GM12878 (cell line): ENCODE data around the gene CCDC190. TPM values are rescaled to one million over a fixed set of nuclear protein-coding genes. Genes with fewer than 3 reads are reported as not detected.

Source experiments
- ATAC-seq: fragments of 200-7000 bp; cut with Tn5 transposase; 3 replicates; pipeline ENCODE4 v1.9.1; 2020; ENCODE audit warnings: mild to moderate bottlenecking, moderate library complexity
- BruUV-seq: library from RNA; stranded (reverse); fragments of 400-500 nt; replicated peaks from 2 replicates; lab custom pipeline; 2021; lab: Mats Ljungman, UMichigan
- CTCF ChIA-PET: fragments of 300-600 bp; sonication (Branson Sonifier 250); formaldehyde crosslinking; extraction: SDS; loops from one replicate; lab custom pipeline; 2021; ENCODE audit warnings: inconsistent platforms; lab: Yijun Ruan, JAX
- POLR2A ChIA-PET: fragments of 350-600 bp; formaldehyde crosslinking; extraction: SDS; loops from one replicate; lab custom pipeline; 2021; ENCODE audit warnings: inconsistent platforms; lab: Charles Lee
- RAD21 ChIA-PET: fragments of 300-600 bp; sonication (Branson Sonifier 250); formaldehyde crosslinking; loops from one replicate; lab custom pipeline; 2023; ENCODE audit warnings: antibody characterized with exemption; ENCODE audit not compliant: unreplicated experiment; lab: Charles Lee
- SMC1A ChIA-PET: fragments of 300-600 bp; sonication (Branson Sonifier 250); formaldehyde crosslinking; loops from one replicate; lab custom pipeline; 2023; ENCODE audit not compliant: unreplicated experiment, uncharacterized antibody; lab: Charles Lee
- DNase-seq: peaks from one replicate; pipeline ENCODE4 v3.0.0-alpha.2; 2011; ENCODE audit warnings: low read depth, low spot score
- FAIRE-seq: peaks from 3 replicates; lab custom pipeline; 2011; peaks lifted over from hg19 to GRCh38; lab: Jason Lieb, UNC
- H2AFZ ChIP-seq: 2 replicates; pipeline ENCODE4 v1.6.0; 2011; ENCODE audit warnings: low read depth, low read length, control low read depth; ENCODE audit not compliant: control insufficient read depth
- H3K27ac ChIP-seq: 2 replicates; pipeline ENCODE4 v1.5.1; 2011; ENCODE audit warnings: control low read depth; ENCODE audit not compliant: control insufficient read depth, insufficient read depth
- H3K27me3 ChIP-seq, 2 experiments: replicated peaks in 1 of 2; 2 replicates each; pipeline versions ENCODE4 v1.6.0 to v1.6.1; 2011; ENCODE audit warnings: low read length in 1 of 2; ENCODE audit not compliant: control insufficient read depth in 2 of 2, insufficient read depth in 2 of 2
- H3K36me3 ChIP-seq, 2 experiments: 2 replicates each; pipeline ENCODE4 v1.5.1; 2011; ENCODE audit warnings: low read length in 1 of 2; ENCODE audit not compliant: control insufficient read depth in 2 of 2, insufficient read depth in 2 of 2
- H3K4me1 ChIP-seq: 2 replicates; pipeline ENCODE4 v1.6.1; 2011; ENCODE audit warnings: mild to moderate bottlenecking, low read length, moderate library complexity, mixed read lengths; ENCODE audit not compliant: control insufficient read depth, insufficient read depth
- H3K4me2 ChIP-seq: 2 replicates; pipeline ENCODE4 v1.6.0; 2011; ENCODE audit warnings: control low read depth; ENCODE audit not compliant: control insufficient read depth, insufficient read depth
- H3K4me3 ChIP-seq: fragments of 200-600 bp; sonication (generic); 2 replicates; pipeline ENCODE4 v1.5.1; 2016
- H3K79me2 ChIP-seq: 2 replicates; pipeline ENCODE4 v1.6.0; 2011; ENCODE audit warnings: low read length; ENCODE audit not compliant: control insufficient read depth, insufficient read depth
- H3K9ac ChIP-seq: 2 replicates; pipeline ENCODE4 v1.8.0; 2011; ENCODE audit warnings: low read length, control low read depth, mixed read lengths; ENCODE audit not compliant: control insufficient read depth, insufficient read depth
- H3K9me3 ChIP-seq: replicated peaks from 3 replicates; pipeline ENCODE4 v1.5.1; 2011; ENCODE audit warnings: mild to moderate bottlenecking, low read length; ENCODE audit not compliant: control insufficient read depth, insufficient read depth
- H4K20me1 ChIP-seq: 2 replicates; pipeline ENCODE4 v1.6.0; 2011; ENCODE audit not compliant: control insufficient read depth, insufficient read depth
- ATF2 ChIP-seq: IDR thresholded peaks from 2 replicates; pipeline ENCODE4 v1.6.1; 2012; ENCODE audit warnings: low read length, inconsistent platforms
- CHD1 ChIP-seq: IDR thresholded peaks from 2 replicates; pipeline ENCODE4 v1.6.1; 2012; ENCODE audit warnings: low read depth, low read length, improper control_type of control experiment
- CHD2 ChIP-seq: IDR thresholded peaks from 2 replicates; pipeline ENCODE4 v1.6.1; 2011; ENCODE audit warnings: low read depth, low read length, improper control_type of control experiment, borderline replicate concordance
- EZH2 ChIP-seq: IDR thresholded peaks from 2 replicates; pipeline ENCODE4 v1.6.1; 2012; ENCODE audit warnings: low read depth, mild to moderate bottlenecking, control low read depth, inconsistent platforms, low read length, borderline replicate concordance; ENCODE audit not compliant: control insufficient read depth
- NBN ChIP-seq: fragments of 450-650 bp; IDR thresholded peaks from 2 replicates; pipeline ENCODE4 v1.6.1; 2016
- NFIC ChIP-seq: IDR thresholded peaks from 2 replicates; pipeline ENCODE4 v1.6.1; 2012; ENCODE audit warnings: low read depth, mild to moderate bottlenecking, inconsistent platforms, low read length, moderate library complexity
- NR2F1 ChIP-seq: fragments of 450-650 bp; conservative IDR thresholded peaks from 2 replicates; pipeline ENCODE4 v1.6.1; 2017; ENCODE audit warnings: mild to moderate bottlenecking
- SMAD1 ChIP-seq: fragments of 450-650 bp; IDR thresholded peaks from 2 replicates; pipeline ENCODE4 v1.6.1; 2018; ENCODE audit warnings: mild to moderate bottlenecking, low read depth; ENCODE audit not compliant: partially characterized antibody
- SMAD5 ChIP-seq: IDR thresholded peaks from 2 replicates; pipeline ENCODE4 v1.6.1; 2016; ENCODE audit warnings: antibody characterized with exemption, low read depth
- WGBS: methylation state at CpG from one replicate; pipeline ENCODE4 v1.1.6; 2016; ENCODE audit warnings: low lambda C conversion rate; ENCODE audit not compliant: insufficient replicate concordance, insufficient coverage; ENCODE audit errors: missing lambda C conversion rate; 5-methylcytosine and 5-hydroxymethylcytosine counted together
- in situ Hi-C: fragments of 300-500 bp; cut with MboI; formaldehyde crosslinking; loops from 9 replicates; pipeline ENCODE4 v1.14.3; 2018; ENCODE audit warnings: mixed read lengths
- intact Hi-C: fragments of 100-400 bp; cut with micrococcal nuclease; formaldehyde crosslinking; loops from one replicate; pipeline ENCODE4 v1.14.2; 2022; ENCODE audit not compliant: unreplicated experiment
- polyA plus RNA-seq, 11 experiments: library from polyadenylated mRNA; depleted of rRNA in 4 of 11; unstranded in 6 of 11; stranded (reverse) in 5 of 11; fragments of >200 nt; fragmentation: Nextera tagmentation in 4 of 11; fragmentation: Illumina TruSeq in 1 of 11; extraction: Ambion mirVana in 4 of 11; extraction: Trizol in 1 of 11; gene quantifications; 1 replicate in 1 of 11; 2 replicates in 10 of 11; pipeline versions ENCODE4 v1.2.1 to v1.2.3, GENCODE V29; 2011 to 2016; ENCODE audit warnings: inconsistent platforms in 2 of 11, missing spikeins in 2 of 11, low read depth in 1 of 11
- total RNA-seq, 4 experiments: library from RNA; depleted of rRNA in 3 of 4; stranded (reverse); fragments of >200 nt in 3 of 4; fragmentation: Illumina TruSeq in 1 of 4; extraction: Trizol in 1 of 4; gene quantifications; 2 replicates each; pipeline versions ENCODE4 v1.2.1 to v1.2.3, GENCODE V29; 2013 to 2021

CCDC190 gene
- total and polyA plus RNA-seq, 10 of the 15 experiments (the other 5 are each of a cell fraction or from before 2014, with no cell fraction given) = not detected

GRCh38 chr1:162829268-162829667 is 31.7 kb downstream of the CCDC190 start:
- Histone ChIP-seq H3K4me1 (peaks cover 5% of the 10 kb centered on the region), H3K36me3 (no peaks in the 10 kb centered on the region), H3K27me3 (no peaks in the 10 kb centered on the region), H3K9me3 (no peaks in the 10 kb centered on the region; the same call in 2 of the 3 replicates), H3K79me2 (no peaks in the 10 kb centered on the region), H2AFZ (no peak overlapping the region), H3K4me2 (no peak overlapping the region), H3K9ac (no peak overlapping the region), H3K4me3 (no peak overlapping the region), H3K27ac (no peak overlapping the region), H4K20me1 (no peaks in the 10 kb centered on the region)
- BruUV-seq = no TSS peak
- intact Hi-C loops = no loop called here
- ChIA-PET SMC1A (no interaction called here), CTCF (interaction anchor here (2.5 kb wide), 1 partner anchor 216 kb away, joined by 6 read pairs; no protein-coding TSS in a partner anchor), POLR2A (no interaction called here), RAD21 (no interaction called here)
- WGBS = 40% methylated on average over 1 of the region's 1 CpG
- no peak for ATAC-seq
- no peak for DNase-seq
- FAIRE-seq = no peak
- in situ Hi-C loops = no loop called here
- TF ChIP-seq NBN (no peak), NFIC (no peak), SMAD1 (no peak), ATF2 (no peak), SMAD5 (no peak), EZH2 (no peak), CHD2 (no peak), CHD1 (no peak), NR2F1 (no peak)
